ENCODE results near the gene SLC22A14. TPM values are rescaled to one million over a fixed set of nuclear protein-coding genes. Genes with fewer than 3 reads are reported as not detected.

The SLC22A14 gene
- total RNA-seq, 1 experiment from 2014 or later, result not detected

- Histone ChIP-seq H2AFZ (ENCODE audit: low read length) (no peak overlapping the region), H3K79me2 (ENCODE audit: insufficient read depth, low read length) (no peaks in the 10 kb centered on the region), H2BK5ac (ENCODE audit: insufficient read length, low read length) (no peak overlapping the region), H3K23ac (ENCODE audit: insufficient read length, low read depth, low read length) (no peak overlapping the region), H2AK5ac (ENCODE audit: insufficient read length, low read length) (no peak overlapping the region), H3K4ac (ENCODE audit: low read depth, low read length) (no peak overlapping the region), H3K79me1 (ENCODE audit: insufficient read depth, low read depth, low read length, poor library complexity, severe bottlenecking) (no peaks in the 10 kb centered on the region), H3K4me1 (ENCODE audit: insufficient read depth, low read length) (no peaks in the 10 kb centered on the region), H3K27ac (ENCODE audit: insufficient read length, low read depth, low read length) (no peak overlapping the region), H3K23me2 (ENCODE audit: insufficient read length, low read depth, low read length, poor library complexity, severe bottlenecking) (no peaks in the 10 kb centered on the region), H3K18ac (ENCODE audit: insufficient read length, low read depth, low read length) (no peak overlapping the region), H3T11ph (ENCODE audit: low read length) (no peak overlapping the region), H4K20me1 (ENCODE audit: control insufficient read depth, insufficient read depth, insufficient read length) (no peaks in the 10 kb centered on the region), H3K56ac (ENCODE audit: insufficient read length, low read depth, low read length) (no peak overlapping the region), H2BK120ac (ENCODE audit: low read depth, low read length, poor library complexity, severe bottlenecking) (no peak overlapping the region), H3K4me2 (ENCODE audit: insufficient read depth, insufficient read length, low read length) (no peak overlapping the region), H3K14ac (ENCODE audit: insufficient read depth, low read length) (no peak overlapping the region), H3K9ac (ENCODE audit: extremely low read depth, insufficient read length, low read length) (no peak overlapping the region), H3K9me3 (ENCODE audit: control insufficient read depth, low read depth, low read length) (no peaks in the 10 kb centered on the region), H4K91ac (ENCODE audit: insufficient read length, low read depth, low read length) (no peak overlapping the region), H2BK20ac (ENCODE audit: low read depth, low read length, poor library complexity, severe bottlenecking) (no peak overlapping the region), H2BK15ac (ENCODE audit: low read depth, low read length) (no peak overlapping the region), H4K5ac (ENCODE audit: insufficient read length, low read depth, low read length) (no peak overlapping the region), H3K27me3 (ENCODE audit: insufficient read depth, low read length) (no peaks in the 10 kb centered on the region), H2BK12ac (ENCODE audit: insufficient read length, low read depth, low read length) (no peak overlapping the region), H4K8ac (replicated peaks; ENCODE audit: insufficient read length, low read depth, low read length) (no peak overlapping the region)
- Mint-ChIP-seq H3K27ac (no peak overlapping the region), H3K9me3 (peaks cover 2 to 5% of the 10 kb centered on the region in 2 experiments; a peak in 2 of 5 replicates), H3K4me3 (no peak overlapping the region), H3K27me3 (ENCODE audit: low read depth) (peaks cover 5% of the 10 kb centered on the region), H3K4me1 (0 out of 4 replicates have a peak, but pooled peaks cover 0 to 4% of the 10 kb centered on the region in 2 experiments), H3K36me3 (ENCODE audit: insufficient read depth in 1 of 3, low read depth in 3 of 3) (no peaks in the 10 kb centered on the region; a peak in 1 of 7 replicates)
- WGBS (ENCODE audit: extremely low coverage, insufficient read length, low lambda C conversion rate), result no CpG with 5 or more reads among the region's 4 CpGs
- no peak for DNase-seq
- TF ChIP-seq CTCF (conservative IDR thresholded peaks at IDR 0.05), result no peak
Observed at GRCh38 chr3:38331257-38332022, 49.3 kb downstream of the SLC22A14 start.

All from H9 (cell line).